Neuron (in vitro differentiated cells): Measurements from ENCODE around the gene PRKN.

ENCODE experiments used
- H2AFZ ChIP-seq: one replicate; pipeline ENCODE4 v1.6.1; 2013; ENCODE audit warnings: low read depth, mild to moderate bottlenecking, inconsistent platforms, low read length, moderate library complexity
- H3K27me3 ChIP-seq: one replicate; pipeline ENCODE4 v1.6.1; 2013; ENCODE audit warnings: low read length; ENCODE audit not compliant: insufficient read depth
- H3K36me3 ChIP-seq: one replicate; pipeline ENCODE4 v1.6.1; 2013; ENCODE audit warnings: low read length; ENCODE audit not compliant: insufficient read depth
- H3K4me1 ChIP-seq: one replicate; pipeline ENCODE4 v1.6.1; 2013; ENCODE audit warnings: low read length; ENCODE audit not compliant: insufficient read depth
- H3K4me3 ChIP-seq: 2 replicates; pipeline ENCODE4 v1.5.1; 2013; ENCODE audit warnings: mild to moderate bottlenecking, low read length, moderate library complexity
- H3K9me3 ChIP-seq: one replicate; pipeline ENCODE4 v1.6.1; 2013; ENCODE audit warnings: low read length

Gene PRKN

GRCh38 chr6:161976553-161976952, 751.0 kb downstream of the PRKN start:
- peaks cover 2% of the 10 kb centered on the region for H3K4me1 ChIP-seq
- H3K36me3 ChIP-seq, result no peaks in the 10 kb centered on the region
- H3K9me3 ChIP-seq, result peaks cover 2% of the 10 kb centered on the region
- H2AFZ ChIP-seq, result no peak overlapping the region
- no peaks in the 10 kb centered on the region for H3K27me3 ChIP-seq
- H3K4me3 ChIP-seq, result no peak overlapping the region

DNA sequence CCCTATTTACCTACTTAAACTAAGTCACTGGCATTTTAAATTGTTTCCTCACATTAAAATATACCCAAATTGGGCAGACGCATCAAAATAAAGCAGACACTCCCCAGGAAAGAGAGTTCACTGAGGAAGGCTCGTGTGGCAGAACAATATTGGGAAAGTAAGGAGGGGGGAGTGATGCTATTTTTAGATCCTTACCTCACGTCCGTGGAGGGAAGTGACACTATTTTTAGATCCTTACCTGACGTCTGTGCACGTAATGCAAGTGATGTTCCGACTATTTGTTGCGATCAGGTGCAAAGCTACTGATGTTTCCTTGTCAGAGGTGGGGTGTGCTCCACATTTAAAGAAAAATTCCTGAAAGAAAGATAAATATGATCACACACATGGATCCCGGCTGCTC, 754.5 kb downstream of the PRKN start:
- H3K36me3 ChIP-seq, result no peaks in the 10 kb centered on the region
- H2AFZ ChIP-seq, result no peak overlapping the region
- no peak overlapping the region for H3K4me3 ChIP-seq
- H3K27me3 ChIP-seq, result no peaks in the 10 kb centered on the region
- H3K4me1 ChIP-seq, result peaks cover 3% of the 10 kb centered on the region
- peaks cover 2% of the 10 kb centered on the region for H3K9me3 ChIP-seq

DNA sequence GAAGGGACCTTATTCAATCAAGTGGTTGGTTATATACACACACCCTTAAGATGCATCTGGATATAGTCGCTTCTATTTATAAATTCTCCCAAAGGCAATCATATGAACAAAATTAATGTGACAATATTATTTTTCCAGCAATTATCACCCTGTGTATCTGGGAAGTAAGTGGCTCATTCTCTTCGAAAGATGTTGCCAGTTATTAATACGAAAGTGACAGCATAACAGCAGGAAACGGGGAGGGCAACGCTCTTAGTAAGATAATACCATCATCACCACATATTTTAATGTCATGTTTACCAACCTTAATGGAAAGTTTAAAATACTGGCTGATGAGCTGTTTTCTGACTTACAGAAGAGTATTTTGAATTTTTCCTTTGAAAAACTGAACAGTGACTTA, 756.5 kb downstream of the PRKN start:
- H3K36me3 ChIP-seq, result no peaks in the 10 kb centered on the region
- H3K4me3 ChIP-seq, result no peak overlapping the region
- H3K4me1 ChIP-seq, result peaks cover 3% of the 10 kb centered on the region
- no peaks in the 10 kb centered on the region for H3K27me3 ChIP-seq
- peaks cover 2% of the 10 kb centered on the region for H3K9me3 ChIP-seq
- no peak overlapping the region for H2AFZ ChIP-seq

- Histone ChIP-seq H3K36me3 (no peaks in the 10 kb centered on the region), H3K4me1 (peaks cover 4% of the 10 kb centered on the region), H3K4me3 (no peak overlapping the region), H3K27me3 (no peaks in the 10 kb centered on the region), H2AFZ (no peak overlapping the region), H3K9me3 (no peaks in the 10 kb centered on the region)
Observed at GRCh38 chr6:161963634-161964234, 763.8 kb downstream of the PRKN start.

DNA sequence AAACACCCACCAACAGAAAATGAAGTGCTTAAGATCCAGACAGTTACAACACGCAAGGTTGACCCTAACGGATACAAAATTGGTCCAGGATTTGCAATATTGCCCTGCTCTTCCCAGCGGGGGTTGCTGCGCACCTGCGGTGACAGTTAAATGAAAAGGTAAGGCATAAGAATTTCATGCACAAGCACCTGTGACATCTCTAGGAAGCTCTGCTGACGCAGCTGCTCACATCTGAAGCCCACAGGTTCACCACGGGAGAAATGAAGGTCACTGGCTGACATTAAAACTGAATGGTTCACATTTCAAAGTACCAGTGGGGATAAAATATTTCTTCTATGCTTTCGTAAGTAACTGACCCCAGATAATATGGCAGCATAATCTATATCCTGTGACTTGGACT, 764.4 kb downstream of the PRKN start:
- Histone ChIP-seq H2AFZ (no peak overlapping the region), H3K27me3 (no peaks in the 10 kb centered on the region), H3K4me1 (peaks cover 4% of the 10 kb centered on the region), H3K9me3 (no peaks in the 10 kb centered on the region), H3K36me3 (no peaks in the 10 kb centered on the region), H3K4me3 (no peak overlapping the region)

GRCh38 chr6:161961796-161962195, 765.8 kb downstream of the PRKN start:
- H3K27me3 ChIP-seq, result no peaks in the 10 kb centered on the region
- no peaks in the 10 kb centered on the region for H3K36me3 ChIP-seq
- no peaks in the 10 kb centered on the region for H3K9me3 ChIP-seq
- peaks cover 4% of the 10 kb centered on the region for H3K4me1 ChIP-seq
- no peak overlapping the region for H2AFZ ChIP-seq
- no peak overlapping the region for H3K4me3 ChIP-seq

DNA sequence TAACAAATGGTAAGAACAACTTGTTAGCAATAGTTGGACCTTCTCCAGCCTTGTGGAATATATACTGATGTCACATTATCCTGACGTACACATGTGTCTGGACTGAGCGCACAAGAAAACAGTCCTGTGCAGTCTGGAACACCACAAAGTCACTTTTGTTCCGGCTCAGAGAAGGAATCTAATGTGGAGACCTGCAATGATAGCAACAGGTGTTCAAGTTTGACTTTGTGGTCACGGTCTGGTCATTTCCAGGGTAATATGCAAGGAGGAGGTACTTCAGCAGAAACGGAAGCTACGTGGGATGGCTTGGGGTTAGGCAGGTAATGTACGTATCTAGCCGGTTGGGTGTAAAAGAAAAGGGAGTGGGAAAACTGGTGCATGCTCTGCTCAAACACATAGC, 766.5 kb downstream of the PRKN start:
- H3K36me3 ChIP-seq, result no peaks in the 10 kb centered on the region
- H3K4me3 ChIP-seq, result no peak overlapping the region
- H2AFZ ChIP-seq, result no peak overlapping the region
- H3K9me3 ChIP-seq, result no peaks in the 10 kb centered on the region
- H3K27me3 ChIP-seq, result no peaks in the 10 kb centered on the region
- peaks cover 4% of the 10 kb centered on the region for H3K4me1 ChIP-seq

DNA sequence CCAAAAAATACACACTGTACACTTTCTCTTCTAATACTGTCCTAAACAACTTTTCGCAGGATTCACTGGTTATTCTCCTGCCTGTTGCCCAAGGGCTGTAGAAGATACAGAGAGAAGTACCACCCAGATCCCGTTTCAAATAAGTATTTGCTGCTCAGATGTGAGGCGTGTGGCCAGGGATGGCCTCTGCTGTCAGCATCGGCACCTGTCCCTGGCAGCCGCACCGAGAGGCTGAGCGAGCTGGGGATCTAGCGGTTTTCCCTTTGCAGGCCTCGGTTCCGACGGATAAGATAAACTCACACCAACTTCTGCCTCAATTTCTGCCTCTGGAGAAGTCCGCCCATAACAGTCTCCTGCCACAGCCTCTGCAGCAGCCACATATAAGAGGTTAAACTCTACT, 768.5 kb downstream of the PRKN start:
- Histone ChIP-seq H3K9me3 (no peaks in the 10 kb centered on the region), H3K4me3 (no peak overlapping the region), H2AFZ (no peak overlapping the region), H3K4me1 (peaks cover 4% of the 10 kb centered on the region), H3K27me3 (no peaks in the 10 kb centered on the region), H3K36me3 (no peaks in the 10 kb centered on the region)

DNA sequence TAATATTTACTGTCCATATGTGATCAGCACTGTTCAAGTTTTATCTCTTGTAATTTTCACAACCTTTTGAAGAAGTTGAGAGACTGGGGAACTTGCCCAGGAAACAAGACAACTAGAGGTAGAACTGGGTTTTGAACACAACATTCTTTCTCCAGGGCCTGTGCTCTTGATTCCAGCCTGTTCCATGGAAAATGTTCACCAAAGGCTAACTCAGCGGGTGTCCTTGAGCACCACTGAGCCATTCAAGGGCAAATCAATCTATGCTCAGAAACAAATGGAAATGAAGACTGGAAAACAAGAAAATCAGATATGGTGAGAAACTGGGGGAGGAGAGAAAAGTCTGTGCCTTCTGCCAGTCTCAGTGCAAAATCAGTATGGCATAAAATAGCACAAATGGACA, 771.5 kb downstream of the PRKN start:
- Histone ChIP-seq H3K4me3 (no peak overlapping the region), H2AFZ (no peak overlapping the region), H3K9me3 (no peaks in the 10 kb centered on the region), H3K27me3 (no peaks in the 10 kb centered on the region), H3K4me1 (no peaks in the 10 kb centered on the region), H3K36me3 (no peaks in the 10 kb centered on the region)

DNA sequence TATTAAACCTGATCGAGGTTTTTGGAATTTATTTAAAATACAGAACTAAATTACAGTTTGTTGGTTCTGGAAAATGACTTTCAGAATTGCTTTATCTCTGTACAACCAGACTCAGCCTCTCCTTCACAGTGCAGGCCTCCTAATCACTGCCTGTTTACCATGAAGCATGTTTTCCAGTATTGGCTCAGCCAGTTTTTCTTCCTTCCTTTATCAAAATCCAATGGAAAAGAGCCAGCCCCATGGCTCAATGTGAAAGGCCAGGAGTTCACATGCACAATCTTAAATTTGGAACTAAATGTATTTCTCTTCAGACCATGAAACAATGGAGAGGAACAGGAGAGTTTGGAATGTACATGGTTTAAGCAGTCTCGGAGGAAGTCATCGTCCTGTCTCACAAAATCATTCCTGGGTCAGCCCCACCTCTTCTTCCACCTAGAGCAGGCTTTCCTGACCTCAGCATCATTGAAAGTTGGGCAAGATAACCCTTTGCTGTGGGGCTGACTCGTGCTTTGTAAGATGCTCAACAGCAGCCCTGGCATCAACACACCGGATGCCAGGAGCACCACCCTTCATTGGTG, 772.8 kb downstream of the PRKN start:
- H3K36me3 ChIP-seq, result no peaks in the 10 kb centered on the region
- no peaks in the 10 kb centered on the region for H3K4me1 ChIP-seq
- H3K9me3 ChIP-seq, result no peaks in the 10 kb centered on the region
- no peak overlapping the region for H2AFZ ChIP-seq
- H3K27me3 ChIP-seq, result no peaks in the 10 kb centered on the region
- H3K4me3 ChIP-seq, result no peak overlapping the region

DNA sequence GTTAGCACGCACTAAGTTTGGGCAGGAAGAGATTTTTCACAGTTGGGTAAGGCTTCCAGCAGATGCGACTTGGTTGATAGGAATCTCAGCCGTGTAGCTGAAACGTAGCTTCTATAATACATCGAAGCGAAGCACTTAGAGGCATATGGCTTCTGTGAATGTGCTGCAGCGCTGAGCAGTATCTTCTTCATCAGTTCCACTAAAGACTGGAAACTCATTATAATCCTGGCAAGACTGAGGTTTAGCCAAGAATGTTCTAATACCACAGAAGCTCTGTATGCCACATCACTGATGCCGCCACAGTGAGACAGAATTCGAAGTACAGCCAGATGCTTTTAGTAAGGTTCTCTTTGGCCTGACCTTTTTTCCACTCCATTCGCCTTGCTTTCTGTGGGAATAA, 773.5 kb downstream of the PRKN start:
- H2AFZ ChIP-seq, result no peak overlapping the region
- H3K4me1 ChIP-seq, result no peaks in the 10 kb centered on the region
- H3K4me3 ChIP-seq, result no peak overlapping the region
- no peaks in the 10 kb centered on the region for H3K9me3 ChIP-seq
- H3K36me3 ChIP-seq, result no peaks in the 10 kb centered on the region
- H3K27me3 ChIP-seq, result no peaks in the 10 kb centered on the region

DNA sequence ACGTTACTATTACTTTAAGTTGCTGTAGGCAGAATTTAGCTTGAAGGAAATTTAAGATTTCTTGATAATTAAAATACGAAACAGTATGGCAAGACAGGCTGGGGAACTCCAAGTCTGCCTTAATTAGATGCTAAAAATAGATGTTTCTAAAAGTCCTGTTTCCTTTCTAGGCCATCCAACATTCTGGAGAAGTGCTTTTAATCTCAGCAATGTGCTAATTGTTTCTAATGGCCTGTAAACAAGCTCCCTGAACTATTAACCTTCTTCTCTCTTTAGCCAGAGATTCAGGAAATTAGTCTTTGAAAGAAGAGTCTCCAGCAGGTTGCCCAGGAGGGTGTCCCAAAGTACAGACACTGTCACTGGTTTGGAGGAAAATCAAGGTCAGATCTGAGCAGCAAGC, 776.4 kb downstream of the PRKN start:
- H3K27me3 ChIP-seq, result no peaks in the 10 kb centered on the region

DNA sequence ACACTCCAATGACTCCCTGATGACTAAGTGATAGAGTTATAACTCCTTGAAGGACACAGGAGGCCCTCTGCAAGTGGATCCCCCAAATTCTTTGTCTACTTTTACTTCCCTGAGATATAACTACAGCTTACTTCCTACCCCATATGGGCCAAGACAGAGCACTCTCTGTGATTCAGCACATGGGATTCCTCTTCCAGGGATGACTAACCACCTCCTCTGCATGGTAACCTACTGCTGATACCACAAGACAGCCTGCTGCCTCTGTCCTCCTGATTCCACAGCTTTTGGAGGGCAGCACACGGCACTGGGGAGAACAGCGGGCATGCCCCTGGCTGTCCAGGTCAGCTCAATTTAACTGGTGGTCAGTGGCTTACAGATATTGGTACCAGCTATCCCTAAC, 778.0 kb downstream of the PRKN start:
- peaks cover 5% of the 10 kb centered on the region for H3K4me1 ChIP-seq

More for the DNA sequence above, 776.4 kb downstream of the PRKN start:
- H2AFZ ChIP-seq, result no peak overlapping the region
- H3K9me3 ChIP-seq, result no peaks in the 10 kb centered on the region
- no peak overlapping the region for H3K4me3 ChIP-seq
- H3K4me1 ChIP-seq, result peaks cover 5% of the 10 kb centered on the region
- H3K36me3 ChIP-seq, result no peaks in the 10 kb centered on the region

DNA sequence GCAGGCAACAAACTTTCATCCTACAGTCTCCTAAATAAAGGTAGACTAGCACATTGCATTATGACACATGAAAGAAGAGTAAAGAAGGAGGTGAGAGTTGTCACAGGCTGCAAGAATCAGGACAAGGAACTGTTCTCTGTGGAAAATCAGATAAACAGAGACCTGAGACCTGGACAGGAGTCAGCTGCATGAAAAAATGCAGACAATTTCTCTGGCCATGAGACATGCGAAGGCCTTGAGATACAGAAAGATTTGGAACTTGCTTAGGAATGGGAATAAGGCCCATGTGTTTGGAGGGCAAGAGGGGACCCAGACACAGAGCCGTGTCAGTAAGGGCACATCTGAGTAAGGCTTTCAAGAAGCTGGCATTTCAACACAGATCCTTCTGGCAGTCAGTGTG, 779.1 kb downstream of the PRKN start:
- H3K9me3 ChIP-seq, result no peaks in the 10 kb centered on the region
- H3K4me1 ChIP-seq, result peaks cover 5% of the 10 kb centered on the region

More for the DNA sequence above, 778.0 kb downstream of the PRKN start:
- no peak overlapping the region for H2AFZ ChIP-seq
- H3K9me3 ChIP-seq, result no peaks in the 10 kb centered on the region
- no peaks in the 10 kb centered on the region for H3K36me3 ChIP-seq
- no peaks in the 10 kb centered on the region for H3K27me3 ChIP-seq
- no peak overlapping the region for H3K4me3 ChIP-seq

More for the DNA sequence above, 779.1 kb downstream of the PRKN start:
- Histone ChIP-seq H3K36me3 (no peaks in the 10 kb centered on the region), H3K4me3 (no peak overlapping the region), H2AFZ (no peak overlapping the region), H3K27me3 (no peaks in the 10 kb centered on the region)
